Measurements from ENCODE around the gene GDAP2.

DNA sequence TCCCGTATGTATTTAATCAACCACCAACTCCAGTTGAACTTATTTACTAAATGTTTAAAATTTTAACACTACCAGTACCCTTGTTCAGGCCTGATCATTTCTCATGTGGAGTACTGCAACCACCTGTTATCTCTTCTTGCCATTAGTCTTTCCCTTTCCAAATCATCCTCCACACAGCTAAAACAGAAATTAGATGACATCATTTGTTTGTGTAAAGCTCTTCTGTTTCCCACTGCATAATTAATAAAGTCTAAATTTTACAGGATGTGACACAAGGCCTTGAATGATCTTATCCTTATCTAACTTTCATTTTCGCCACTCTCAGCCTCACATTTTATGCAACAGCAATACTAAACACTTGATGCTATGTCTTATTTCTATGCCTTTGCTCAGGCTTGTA lies 24.4 kb downstream of the GDAP2 start:
- TF ChIP-seq, protein P1, sequence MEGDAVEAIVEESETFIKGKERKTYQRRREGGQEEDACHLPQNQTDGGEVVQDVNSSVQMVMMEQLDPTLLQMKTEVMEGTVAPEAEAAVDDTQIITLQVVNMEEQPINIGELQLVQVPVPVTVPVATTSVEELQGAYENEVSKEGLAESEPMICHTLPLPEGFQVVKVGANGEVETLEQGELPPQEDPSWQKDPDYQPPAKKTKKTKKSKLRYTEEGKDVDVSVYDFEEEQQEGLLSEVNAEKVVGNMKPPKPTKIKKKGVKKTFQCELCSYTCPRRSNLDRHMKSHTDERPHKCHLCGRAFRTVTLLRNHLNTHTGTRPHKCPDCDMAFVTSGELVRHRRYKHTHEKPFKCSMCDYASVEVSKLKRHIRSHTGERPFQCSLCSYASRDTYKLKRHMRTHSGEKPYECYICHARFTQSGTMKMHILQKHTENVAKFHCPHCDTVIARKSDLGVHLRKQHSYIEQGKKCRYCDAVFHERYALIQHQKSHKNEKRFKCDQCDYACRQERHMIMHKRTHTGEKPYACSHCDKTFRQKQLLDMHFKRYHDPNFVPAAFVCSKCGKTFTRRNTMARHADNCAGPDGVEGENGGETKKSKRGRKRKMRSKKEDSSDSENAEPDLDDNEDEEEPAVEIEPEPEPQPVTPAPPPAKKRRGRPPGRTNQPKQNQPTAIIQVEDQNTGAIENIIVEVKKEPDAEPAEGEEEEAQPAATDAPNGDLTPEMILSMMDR (IDR thresholded peaks at IDR 0.05): no peak
- no peak for TF ChIP-seq EZH2 (IDR thresholded peaks at IDR 0.05; ENCODE audit: borderline replicate concordance, insufficient read depth, low read depth, low read length, poor library complexity, severe bottlenecking)

Data from B cell (primary cell).